Chondrocyte (in vitro differentiated cells): ENCODE results near the gene SNX24. TPM values are rescaled to one million over a fixed set of nuclear protein-coding genes. Genes with fewer than 3 reads are reported as not detected.

ENCODE experiments used
- DNase-seq: peaks from one replicate; pipeline ENCODE4 v3.0.0; 2021; ENCODE audit warnings: mixed read lengths, low spot score
- H3K27ac Mint-ChIP-seq: one replicate; pipeline ENCODE4 v1.8.0; 2021; ENCODE audit warnings: mild to moderate bottlenecking, moderate library complexity, mixed read lengths; ENCODE audit not compliant: unreplicated experiment
- H3K27me3 Mint-ChIP-seq: 2 replicates; pipeline ENCODE4 v1.8.0; 2021; ENCODE audit warnings: low read depth, mixed read lengths
- H3K36me3 Mint-ChIP-seq: 2 replicates; pipeline ENCODE4 v1.8.0; 2021; ENCODE audit warnings: low read depth, mixed read lengths
- H3K4me1 Mint-ChIP-seq: 2 replicates; pipeline ENCODE4 v1.8.0; 2021; ENCODE audit warnings: low read depth, mild to moderate bottlenecking, mixed read lengths
- H3K4me3 Mint-ChIP-seq: one replicate; pipeline ENCODE4 v1.8.0; 2021; ENCODE audit warnings: mild to moderate bottlenecking, moderate library complexity, mixed read lengths; ENCODE audit not compliant: unreplicated experiment
- H3K9me3 Mint-ChIP-seq: 2 replicates; pipeline ENCODE4 v1.8.0; 2021; ENCODE audit warnings: low read depth, mixed read lengths
- CTCF ChIP-seq: fragments of 200-600 bp; sonication (generic); IDR thresholded peaks from 2 replicates; pipeline ENCODE4 v1.5.0; 2021; ENCODE audit warnings: antibody characterized with exemption, mild to moderate bottlenecking, moderate library complexity
- total RNA-seq: library from RNA; stranded (reverse); gene quantifications from 3 replicates; pipeline ENCODE4 v1.2.1, GENCODE V29; 2021

Gene SNX24
- total RNA-seq, 1 donor from 2014 or later, result 14.3 TPM

- DNase-seq, result no peak
- peaks cover 9% of the 10 kb centered on the region for H3K4me1 Mint-ChIP-seq
- no peak for TF ChIP-seq CTCF
- H3K27me3 Mint-ChIP-seq, result no peaks in the 10 kb centered on the region
- no peak overlapping the region for H3K27ac Mint-ChIP-seq
- no peak overlapping the region for H3K4me3 Mint-ChIP-seq
- no peaks in the 10 kb centered on the region for H3K9me3 Mint-ChIP-seq
- no peaks in the 10 kb centered on the region for H3K36me3 Mint-ChIP-seq
Measured at GRCh38 chr5:122895141-122895540, 49.7 kb downstream of the SNX24 start.

- Mint-ChIP-seq H3K27me3 (no peaks in the 10 kb centered on the region), H3K27ac (no peak overlapping the region), H3K9me3 (no peaks in the 10 kb centered on the region), H3K4me1 (peaks cover 8% of the 10 kb centered on the region), H3K36me3 (no peaks in the 10 kb centered on the region), H3K4me3 (no peak overlapping the region)
- DNase-seq, result no peak
- peak; percentile 92 for TF ChIP-seq CTCF
Measured at GRCh38 chr5:122896598-122897282, 51.3 kb downstream of the SNX24 start.

- Mint-ChIP-seq H3K4me3 (no peak overlapping the region), H3K36me3 (no peaks in the 10 kb centered on the region), H3K27ac (no peak overlapping the region), H3K27me3 (no peaks in the 10 kb centered on the region), H3K9me3 (no peaks in the 10 kb centered on the region), H3K4me1 (peaks cover 12% of the 10 kb centered on the region)
- no peak for DNase-seq
- TF ChIP-seq CTCF, result no peak
Measured at GRCh38 chr5:122897283-122897602, 51.8 kb downstream of the SNX24 start.

GRCh38 chr5:122901346-122901745 lies 55.9 kb downstream of the SNX24 start:
- H3K4me1 Mint-ChIP-seq, result peaks cover 18% of the 10 kb centered on the region
- H3K27me3 Mint-ChIP-seq, result no peaks in the 10 kb centered on the region
- DNase-seq, result no peak
- no peaks in the 10 kb centered on the region for H3K9me3 Mint-ChIP-seq
- no peak overlapping the region for H3K27ac Mint-ChIP-seq
- no peaks in the 10 kb centered on the region for H3K36me3 Mint-ChIP-seq
- no peak overlapping the region for H3K4me3 Mint-ChIP-seq
- no peak for TF ChIP-seq CTCF

GRCh38 chr5:122902263-122902662 lies 56.9 kb downstream of the SNX24 start:
- Mint-ChIP-seq H3K9me3 (no peaks in the 10 kb centered on the region), H3K36me3 (no peaks in the 10 kb centered on the region), H3K4me1 (peaks cover 27% of the 10 kb centered on the region), H3K4me3 (no peak overlapping the region), H3K27ac (no peak overlapping the region), H3K27me3 (no peaks in the 10 kb centered on the region)
- TF ChIP-seq CTCF, result no peak
- DNase-seq, result no peak
